K562 (cell line): ENCODE results near the gene SEMA3F.

Source experiments
- EGR1 ChIP-seq: fragments of 450-650 bp; conservative IDR thresholded peaks from 2 replicates; pipeline ENCODE4 v1.6.1; 2017; ENCODE audit warnings: mild to moderate bottlenecking
- POLR3A ChIP-seq: IDR thresholded peaks from 2 replicates; pipeline ENCODE4 v1.6.1; 2011; ENCODE audit warnings: borderline replicate concordance, mild to moderate bottlenecking, moderate library complexity; ENCODE audit not compliant: insufficient read length, insufficient read depth; ENCODE audit errors: extremely low read depth
- PYGO2 ChIP-seq: fragments of 450-650 bp; IDR thresholded peaks from 2 replicates; pipeline ENCODE4 v1.6.1; 2016; ENCODE audit warnings: mild to moderate bottlenecking, missing genetic modification characterization, moderate library complexity, missing compliant biosample characterization
- SRF ChIP-seq, 2 experiments: fragments of 250-450, 450-650 bp in 1 of 2; sonication (Bioruptor Pico) in 1 of 2; sonication (generic) in 1 of 2; formaldehyde crosslinking; IDR thresholded peaks; 2 replicates each; pipeline versions ENCODE4 v1.5.0 to v1.5.1; 2020 to 2022; ENCODE audit warnings: mild to moderate bottlenecking in 1 of 2, missing genetic modification reagents in 1 of 2
- TBL1XR1 ChIP-seq, 2 experiments: IDR thresholded peaks; 2 replicates each; pipeline ENCODE4 v1.6.1; 2012; ENCODE audit warnings: improper control_type of control experiment in 2 of 2, low read length in 2 of 2, mild to moderate bottlenecking in 1 of 2
- XRCC5 ChIP-seq: fragments of 200-400 bp; formaldehyde crosslinking; IDR thresholded peaks from 2 replicates; pipeline ENCODE4 v1.6.1; 2017; ENCODE audit warnings: low read depth, mild to moderate bottlenecking, low read length
- ZNF232 ChIP-seq: sonication (generic); formaldehyde crosslinking; IDR thresholded peaks from 2 replicates; pipeline ENCODE4 v1.8.0; 2022; ENCODE audit warnings: mild to moderate bottlenecking, missing genetic modification reagents
- ZNF274 ChIP-seq: IDR thresholded peaks from 2 replicates; pipeline ENCODE4 v1.6.1; 2011; ENCODE audit warnings: low read depth, mild to moderate bottlenecking, low read length, moderate library complexity, borderline replicate concordance
- TF ChIP-seq, protein P1 (sequence below), 3 experiments: IDR thresholded peaks in 2 of 3; conservative IDR thresholded peaks in 1 of 3; 2 replicates each; pipeline ENCODE4 v1.5.1; 2011 to 2012; ENCODE audit warnings: low read length in 3 of 3, mild to moderate bottlenecking in 3 of 3, control low read depth in 2 of 3, improper control_type of control experiment in 1 of 3, inconsistent platforms in 1 of 3, low read depth in 1 of 3, mixed read lengths in 1 of 3, moderate library complexity in 1 of 3; ENCODE audit not compliant: insufficient read depth in 2 of 3

GRCh38 chr3:50139718-50140423 lies 15.3 kb upstream of the SEMA3F start:
- no peak for TF ChIP-seq PYGO2 (tag)
- TF ChIP-seq, protein P1, sequence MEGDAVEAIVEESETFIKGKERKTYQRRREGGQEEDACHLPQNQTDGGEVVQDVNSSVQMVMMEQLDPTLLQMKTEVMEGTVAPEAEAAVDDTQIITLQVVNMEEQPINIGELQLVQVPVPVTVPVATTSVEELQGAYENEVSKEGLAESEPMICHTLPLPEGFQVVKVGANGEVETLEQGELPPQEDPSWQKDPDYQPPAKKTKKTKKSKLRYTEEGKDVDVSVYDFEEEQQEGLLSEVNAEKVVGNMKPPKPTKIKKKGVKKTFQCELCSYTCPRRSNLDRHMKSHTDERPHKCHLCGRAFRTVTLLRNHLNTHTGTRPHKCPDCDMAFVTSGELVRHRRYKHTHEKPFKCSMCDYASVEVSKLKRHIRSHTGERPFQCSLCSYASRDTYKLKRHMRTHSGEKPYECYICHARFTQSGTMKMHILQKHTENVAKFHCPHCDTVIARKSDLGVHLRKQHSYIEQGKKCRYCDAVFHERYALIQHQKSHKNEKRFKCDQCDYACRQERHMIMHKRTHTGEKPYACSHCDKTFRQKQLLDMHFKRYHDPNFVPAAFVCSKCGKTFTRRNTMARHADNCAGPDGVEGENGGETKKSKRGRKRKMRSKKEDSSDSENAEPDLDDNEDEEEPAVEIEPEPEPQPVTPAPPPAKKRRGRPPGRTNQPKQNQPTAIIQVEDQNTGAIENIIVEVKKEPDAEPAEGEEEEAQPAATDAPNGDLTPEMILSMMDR (IDR thresholded peaks at IDR 0.05 in 2 of 3, conservative IDR thresholded peaks at IDR 0.05 in 1 of 3; ENCODE audit: insufficient read depth in 2 of 3, low read depth in 1 of 3, low read length in 3 of 3) = no peak
- no peak for TF ChIP-seq ZNF232
- TF ChIP-seq EGR1 = no peak
- TF ChIP-seq ZNF274 = no peak
- no peak for TF ChIP-seq XRCC5
- TF ChIP-seq TBL1XR1 (IDR thresholded peaks at IDR 0.05; ENCODE audit: low read length in 2 of 2) = no peak
- no peak for TF ChIP-seq POLR3A
- TF ChIP-seq SRF (CRISPR knock-in tag; IDR thresholded peaks at IDR 0.05) = no peak
